ENCODE results near the gene RPRD1B.

DNA sequence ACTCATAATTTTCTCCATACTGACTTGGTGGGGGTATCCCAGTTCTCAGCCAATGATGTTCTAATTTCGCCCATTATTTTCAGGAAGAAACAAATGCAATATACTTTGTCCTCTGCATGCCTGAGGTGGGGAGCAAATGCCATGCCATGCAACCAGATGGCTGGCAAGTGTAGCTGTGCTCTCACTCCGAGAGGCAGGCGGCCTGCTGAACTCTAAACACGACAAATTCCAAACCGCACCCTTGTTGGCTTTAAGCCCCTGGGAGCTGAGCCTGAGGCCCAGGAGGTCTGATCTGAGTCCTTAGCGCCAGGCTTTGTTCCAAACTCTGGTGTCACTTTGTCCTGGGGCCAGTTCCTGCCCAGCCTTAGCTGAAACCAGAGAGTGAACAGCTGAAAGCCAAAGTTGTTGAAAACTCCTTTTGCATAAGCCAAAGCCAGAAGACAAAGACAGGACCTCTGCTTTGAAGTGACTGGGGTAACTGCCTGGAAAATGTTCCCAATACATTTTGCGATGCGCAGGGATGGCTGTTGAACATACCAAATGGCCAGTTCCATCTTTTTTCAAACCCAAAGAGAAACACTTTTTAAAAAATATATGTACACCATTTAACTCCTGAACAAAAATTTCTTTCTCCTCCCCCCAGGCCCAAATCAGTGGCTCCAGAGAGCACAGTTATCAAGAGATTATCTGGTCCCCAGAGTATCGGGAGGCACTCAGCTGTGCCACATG, 46.5 kb upstream of the RPRD1B start:
- TF ChIP-seq, protein P1, sequence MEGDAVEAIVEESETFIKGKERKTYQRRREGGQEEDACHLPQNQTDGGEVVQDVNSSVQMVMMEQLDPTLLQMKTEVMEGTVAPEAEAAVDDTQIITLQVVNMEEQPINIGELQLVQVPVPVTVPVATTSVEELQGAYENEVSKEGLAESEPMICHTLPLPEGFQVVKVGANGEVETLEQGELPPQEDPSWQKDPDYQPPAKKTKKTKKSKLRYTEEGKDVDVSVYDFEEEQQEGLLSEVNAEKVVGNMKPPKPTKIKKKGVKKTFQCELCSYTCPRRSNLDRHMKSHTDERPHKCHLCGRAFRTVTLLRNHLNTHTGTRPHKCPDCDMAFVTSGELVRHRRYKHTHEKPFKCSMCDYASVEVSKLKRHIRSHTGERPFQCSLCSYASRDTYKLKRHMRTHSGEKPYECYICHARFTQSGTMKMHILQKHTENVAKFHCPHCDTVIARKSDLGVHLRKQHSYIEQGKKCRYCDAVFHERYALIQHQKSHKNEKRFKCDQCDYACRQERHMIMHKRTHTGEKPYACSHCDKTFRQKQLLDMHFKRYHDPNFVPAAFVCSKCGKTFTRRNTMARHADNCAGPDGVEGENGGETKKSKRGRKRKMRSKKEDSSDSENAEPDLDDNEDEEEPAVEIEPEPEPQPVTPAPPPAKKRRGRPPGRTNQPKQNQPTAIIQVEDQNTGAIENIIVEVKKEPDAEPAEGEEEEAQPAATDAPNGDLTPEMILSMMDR (IDR thresholded peaks at IDR 0.05; ENCODE audit: low read depth, low read length), result no peak
- no peak for TF ChIP-seq EZH2phosphoT487 (IDR thresholded peaks at IDR 0.05; ENCODE audit: low read depth)

All from OCI-LY3 (cell line).